Spinal cord (tissue), 10 donors: Measurements from ENCODE around the gene SPON1. TPM values are rescaled to one million over a fixed set of nuclear protein-coding genes. Genes with fewer than 3 reads are reported as not detected.
"Not testable (repeated sequence)": the region's sequence is repeated elsewhere in the genome, so short reads cannot be mapped to it uniquely, and the experiment has no call there.

Experiments used
- DNase-seq, 6 donors: peaks; one replicate each; pipeline versions ENCODE4 v3.0.0 to v3.0.0-alpha.2; 2013 to 2015; ENCODE audit warnings: low spot score in 6 of 6, low read depth in 4 of 6
- H3K27ac ChIP-seq: one replicate; pipeline ENCODE4 v1.5.1; 2013; ENCODE audit warnings: low read depth, low read length, control low read depth
- H3K27me3 ChIP-seq: one replicate; pipeline ENCODE4 v1.6.1; 2013; ENCODE audit warnings: low read length; ENCODE audit not compliant: control insufficient read depth, insufficient read depth
- H3K36me3 ChIP-seq: one replicate; pipeline ENCODE4 v1.6.1; 2013; ENCODE audit warnings: low read length; ENCODE audit not compliant: control insufficient read depth, insufficient read depth
- H3K4me1 ChIP-seq: one replicate; pipeline ENCODE4 v1.6.1; 2013; ENCODE audit warnings: low read length; ENCODE audit not compliant: control insufficient read depth, insufficient read depth
- H3K4me3 ChIP-seq: one replicate; pipeline ENCODE4 v1.5.1; 2013; ENCODE audit warnings: low read depth, low read length, control low read depth
- H3K9me3 ChIP-seq: one replicate; pipeline ENCODE4 v1.6.1; 2013; ENCODE audit warnings: low read length; ENCODE audit not compliant: control insufficient read depth, insufficient read depth
- WGBS: methylation state at CpG from one replicate; pipeline ENCODE4 v1.1.5; 2013; ENCODE audit warnings: missing lambda C conversion rate; ENCODE audit not compliant: insufficient coverage; 5-methylcytosine and 5-hydroxymethylcytosine counted together
- polyA plus RNA-seq, 2 donors: library from polyadenylated mRNA; unstranded; fragments of 120-200 nt; gene quantifications; one replicate each; pipeline ENCODE4 v1.2.1, GENCODE V29; 2013; ENCODE audit not compliant: insufficient read length in 2 of 2
- total RNA-seq, 2 donors: library from RNA; depleted of rRNA in 1 of 2; stranded (reverse); fragments of 120-200 nt in 1 of 2; fragments of >200 nt in 1 of 2; gene quantifications; one replicate each; pipeline versions ENCODE4 v1.2.3 to v1.2.4, GENCODE V29; 2013 to 2014
- donor health status: healthy.

Gene SPON1
- total and polyA plus RNA-seq, 4 donors: 84.4 to 193 (median 106) TPM

GRCh38 chr11:14140991-14141390, 178.5 kb downstream of the SPON1 start:
- H3K27me3 ChIP-seq: no peaks in the 10 kb centered on the region
- no peaks in the 10 kb centered on the region for H3K4me1 ChIP-seq
- H3K36me3 ChIP-seq: peaks cover 4% of the 10 kb centered on the region
- no peak overlapping the region for H3K27ac ChIP-seq
- H3K4me3 ChIP-seq: no peak overlapping the region
- DNase-seq: no peak
- H3K9me3 ChIP-seq: no peaks in the 10 kb centered on the region
- 86% methylated on average over 1 of the region's 3 CpGs for WGBS

- H3K4me1 ChIP-seq: no peaks in the 10 kb centered on the region
- WGBS: no CpG with 5 or more reads among the region's 1 CpG
- H3K27ac ChIP-seq: no peak overlapping the region
- no peak for DNase-seq
- H3K9me3 ChIP-seq: no peaks in the 10 kb centered on the region
- no peaks in the 10 kb centered on the region for H3K27me3 ChIP-seq
- no peak overlapping the region for H3K4me3 ChIP-seq
- H3K36me3 ChIP-seq: no peaks in the 10 kb centered on the region
These were observed 179.2 kb downstream of the SPON1 start for GRCh38 chr11:14141676-14142075.

- WGBS: 100% methylated on average over 1 of the region's 2 CpGs
- H3K9me3 ChIP-seq: no peaks in the 10 kb centered on the region
These were observed 182.4 kb downstream of the SPON1 start for GRCh38 chr11:14144934-14145333.

GRCh38 chr11:14148653-14149273, 186.2 kb downstream of the SPON1 start:
- DNase-seq: peak in 5 of 6 donors; percentile 15 to 83 (median 28)
- WGBS: 75% methylated on average over 1 of the region's 3 CpGs

More at GRCh38 chr11:14144934-14145333, 182.4 kb downstream of the SPON1 start:
- no peaks in the 10 kb centered on the region for H3K4me1 ChIP-seq
- no peak for DNase-seq
- no peak overlapping the region for H3K4me3 ChIP-seq
- no peaks in the 10 kb centered on the region for H3K36me3 ChIP-seq
- no peak overlapping the region for H3K27ac ChIP-seq
- H3K27me3 ChIP-seq: no peaks in the 10 kb centered on the region

GRCh38 chr11:14149683-14150082, 187.2 kb downstream of the SPON1 start:
- H3K27ac ChIP-seq: no peak overlapping the region
- WGBS: 0% methylated on average over 1 of the region's 2 CpGs
- DNase-seq: no peak
- peaks cover 10% of the 10 kb centered on the region for H3K9me3 ChIP-seq
- H3K27me3 ChIP-seq: no peaks in the 10 kb centered on the region
- H3K4me3 ChIP-seq: no peak overlapping the region
- no peaks in the 10 kb centered on the region for H3K4me1 ChIP-seq
- no peaks in the 10 kb centered on the region for H3K36me3 ChIP-seq

More at GRCh38 chr11:14148653-14149273, 186.2 kb downstream of the SPON1 start:
- no peaks in the 10 kb centered on the region for H3K4me1 ChIP-seq
- no peak overlapping the region for H3K4me3 ChIP-seq
- no peaks in the 10 kb centered on the region for H3K27me3 ChIP-seq
- H3K36me3 ChIP-seq: no peaks in the 10 kb centered on the region
- peaks cover 3% of the 10 kb centered on the region for H3K9me3 ChIP-seq
- no peak overlapping the region for H3K27ac ChIP-seq

- Histone ChIP-seq H3K27ac (no peak overlapping the region), H3K27me3 (no peaks in the 10 kb centered on the region), H3K9me3 (peaks cover 10% of the 10 kb centered on the region), H3K36me3 (no peaks in the 10 kb centered on the region), H3K4me1 (no peaks in the 10 kb centered on the region), H3K4me3 (no peak overlapping the region)
- WGBS: 93% methylated on average over 4 of the region's 4 CpGs
- DNase-seq: peak in 1 of 6 donors; percentile 56
These were observed 188.4 kb downstream of the SPON1 start for GRCh38 chr11:14150878-14151277.

- no CpG with 5 or more reads among the region's 1 CpG for WGBS
- not testable (repeated sequence) for H3K36me3 ChIP-seq, H3K27ac ChIP-seq, H3K4me1 ChIP-seq, DNase-seq, H3K4me3 ChIP-seq, H3K27me3 ChIP-seq
- peaks cover 14% of the 10 kb centered on the region for H3K9me3 ChIP-seq
These were observed 191.6 kb downstream of the SPON1 start for GRCh38 chr11:14154103-14154502.

- Histone ChIP-seq H3K9me3 (peaks cover 14% of the 10 kb centered on the region), H3K27me3 (no peaks in the 10 kb centered on the region), H3K36me3 (no peaks in the 10 kb centered on the region), H3K4me1 (no peaks in the 10 kb centered on the region), H3K4me3 (no peak overlapping the region), H3K27ac (no peak overlapping the region)
- WGBS: no CpG with 5 or more reads among the region's 1 CpG
- no peak for DNase-seq
These were observed 195.9 kb downstream of the SPON1 start for GRCh38 chr11:14158393-14158792.

- 50% methylated on average over 1 of the region's 2 CpGs for WGBS
- H3K36me3 ChIP-seq: no peaks in the 10 kb centered on the region
These were observed 201.1 kb downstream of the SPON1 start for GRCh38 chr11:14163576-14163975.

GRCh38 chr11:14173679-14174078, 211.2 kb downstream of the SPON1 start:
- WGBS: 80% methylated on average over 7 of the region's 7 CpGs
- not testable (repeated sequence) for H3K4me3 ChIP-seq, H3K27ac ChIP-seq, H3K36me3 ChIP-seq, H3K4me1 ChIP-seq, DNase-seq, H3K9me3 ChIP-seq, H3K27me3 ChIP-seq

More at GRCh38 chr11:14163576-14163975, 201.1 kb downstream of the SPON1 start:
- no peak overlapping the region for H3K27ac ChIP-seq
- no peak overlapping the region for H3K4me3 ChIP-seq
- no peaks in the 10 kb centered on the region for H3K4me1 ChIP-seq
- DNase-seq: no peak
- H3K27me3 ChIP-seq: no peaks in the 10 kb centered on the region
- peaks cover 3% of the 10 kb centered on the region for H3K9me3 ChIP-seq
